Suppressor macrophage treated with lipopolysaccharide for 4 hours (primary cell): Measurements from ENCODE around the gene FAM209A.
"Not testable (repeated sequence)": the region's sequence is repeated elsewhere in the genome, so short reads cannot be mapped to it uniquely, and the experiment has no call there.

ENCODE experiments used
- DNase-seq: peaks from one replicate; pipeline ENCODE4 v3.0.0-alpha.2; 2020

FAM209A gene

DNA sequence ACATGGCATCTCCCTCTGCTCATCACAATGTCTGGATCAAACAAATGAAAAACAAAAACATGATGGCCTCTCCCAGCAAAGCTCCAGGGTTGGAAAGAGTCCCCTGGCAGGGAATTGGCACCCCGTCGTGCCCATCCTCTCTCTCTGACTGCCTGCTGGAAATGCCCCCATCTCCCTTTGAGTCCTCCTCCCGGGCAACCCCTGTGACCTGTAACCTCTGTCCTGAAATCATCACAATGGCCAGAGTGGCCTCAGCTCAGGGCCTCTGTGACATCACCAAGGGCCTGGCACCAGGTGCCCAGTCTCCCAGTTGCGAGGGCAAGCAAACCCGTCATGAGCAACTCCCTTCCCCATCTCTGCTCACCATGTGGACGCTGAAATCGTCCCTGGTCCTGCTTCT, at the start of gene FAM209A:
Gene FAM209A (plus strand): TSS at position 301 of the 400 bp plus-strand sequence. CDS start 65 bp downstream, at position 366.
- DNase-seq, result not testable (repeated sequence)

GRCh38 chr20:56483970-56484369, 40.6 kb upstream of the FAM209A start:
- peak; percentile 42 for DNase-seq

DNA sequence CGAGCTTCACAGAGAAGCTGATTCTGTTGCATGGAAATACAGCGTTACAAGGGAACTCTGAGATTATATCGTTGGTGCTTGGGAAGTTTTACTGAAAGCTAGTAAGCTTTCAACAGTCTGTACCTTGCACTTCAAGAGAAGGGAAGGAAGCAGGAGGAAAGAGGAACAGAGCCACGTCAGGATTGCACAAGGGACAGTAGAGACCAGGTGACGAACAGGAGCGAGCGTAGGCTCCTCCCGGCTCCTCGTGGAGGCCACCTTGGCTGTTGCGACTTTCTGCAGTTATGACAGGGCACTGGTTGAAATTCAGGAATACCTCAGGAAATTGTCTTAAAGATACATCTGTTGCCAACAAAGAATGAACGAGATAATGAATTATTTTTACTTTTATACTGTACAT, 37.3 kb upstream of the FAM209A start:
- DNase-seq, result no peak

GRCh38 chr20:56488566-56488965, 36.0 kb upstream of the FAM209A start:
- DNase-seq, result no peak

DNA sequence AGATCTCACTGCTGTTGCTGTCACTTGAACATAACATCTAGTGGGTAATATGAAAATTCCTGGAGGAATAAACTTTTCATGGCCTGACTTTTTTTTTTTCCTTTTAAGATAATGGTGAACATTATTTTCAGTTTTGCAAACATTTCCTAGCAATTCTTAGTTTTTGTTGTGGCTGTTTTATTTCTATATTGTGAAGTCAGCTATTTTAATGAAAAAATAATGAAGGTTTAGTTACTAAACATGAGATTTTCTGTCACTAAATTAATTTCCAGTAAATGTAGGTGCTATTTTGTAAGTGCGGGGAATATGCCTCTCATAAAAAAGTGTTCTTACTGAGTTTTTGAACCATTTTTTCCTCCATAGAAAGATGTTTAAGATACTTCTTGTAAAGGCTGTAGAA, 23.4 kb upstream of the FAM209A start:
- DNase-seq, result no peak

GRCh38 chr20:56503916-56504315, 20.6 kb upstream of the FAM209A start:
- DNase-seq, result no peak

GRCh38 chr20:56504373-56505005, 20.1 kb upstream of the FAM209A start:
- DNase-seq, result peak; percentile 15

GRCh38 chr20:56506103-56506502, 18.4 kb upstream of the FAM209A start:
- DNase-seq, result no peak

- DNase-seq, result no peak
These were observed 12.6 kb upstream of the FAM209A start for GRCh38 chr20:56511926-56512325.

- no peak for DNase-seq
These were observed 11.1 kb upstream of the FAM209A start for GRCh38 chr20:56513161-56514150.

DNA sequence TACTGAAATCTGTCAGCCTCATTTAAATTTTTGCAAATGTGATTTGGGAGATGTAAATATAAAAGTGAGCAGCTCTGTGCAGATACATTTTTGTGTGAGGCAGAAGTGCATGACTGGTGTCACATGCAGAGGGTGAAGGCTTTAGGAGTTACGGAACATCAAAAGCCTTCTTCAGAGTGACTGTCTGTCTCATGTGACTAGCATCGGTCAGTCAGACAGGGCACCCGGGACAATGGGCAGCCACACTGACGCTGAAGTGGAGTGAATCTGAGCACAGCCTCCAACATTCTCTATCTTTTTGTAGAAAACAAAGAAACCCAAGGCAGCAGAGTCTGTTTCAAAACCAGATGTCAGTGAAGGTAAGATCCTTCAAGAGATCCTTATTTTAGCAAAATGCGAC, 7.9 kb upstream of the FAM209A start:
- DNase-seq, result no peak

- no peak for DNase-seq
These were observed 7.3 kb upstream of the FAM209A start for GRCh38 chr20:56517211-56517610.

DNA sequence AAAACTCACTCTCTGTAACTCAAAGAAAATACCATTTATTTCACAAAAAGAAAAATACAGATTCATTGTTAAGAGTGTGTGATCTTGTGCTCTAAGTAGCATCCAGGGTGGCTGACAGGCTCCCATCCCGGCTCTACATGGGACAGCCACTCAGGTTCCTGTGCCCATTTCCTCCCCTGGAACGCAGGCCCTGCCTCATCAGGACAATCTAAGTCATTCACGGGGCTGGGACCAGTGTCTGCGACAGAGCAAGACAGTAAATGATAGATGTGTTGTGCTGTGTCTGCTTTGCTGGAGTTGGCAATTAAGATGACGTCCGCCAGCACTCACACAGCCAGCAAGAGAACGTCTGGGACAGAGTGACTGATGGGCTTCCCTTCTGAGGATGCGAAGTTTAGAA, 6.9 kb upstream of the FAM209A start:
- DNase-seq, result no peak

- DNase-seq, result no peak
These were observed 6.4 kb upstream of the FAM209A start for GRCh38 chr20:56518126-56518525.

GRCh38 chr20:56518721-56519398, 5.7 kb upstream of the FAM209A start:
- no peak for DNase-seq

- no peak for DNase-seq
These were observed 5.0 kb upstream of the FAM209A start for GRCh38 chr20:56519551-56519950.

DNA sequence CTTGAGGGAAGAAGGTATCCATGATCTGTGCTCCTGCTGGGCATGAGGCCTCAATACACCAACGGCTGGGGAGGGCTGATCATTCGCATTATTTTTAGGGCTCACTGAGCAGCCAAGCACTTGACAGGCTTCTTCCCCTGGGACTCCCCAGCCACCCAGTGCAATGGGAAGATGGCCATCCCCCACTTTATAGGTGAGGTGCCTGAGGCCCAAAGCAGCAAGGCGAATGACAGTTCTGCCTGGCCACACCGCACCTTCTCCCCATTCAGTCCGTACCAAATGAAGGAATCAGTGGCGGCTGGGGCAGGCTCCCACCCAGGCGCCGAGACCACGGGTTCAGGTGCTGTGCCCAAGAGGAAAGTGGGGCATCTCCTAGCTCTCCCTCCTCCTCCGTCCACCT, 4.4 kb upstream of the FAM209A start:
- DNase-seq, result no peak

GRCh38 chr20:56520746-56521354, 3.7 kb upstream of the FAM209A start:
- DNase-seq, result not testable (repeated sequence)

GRCh38 chr20:56522311-56522710, 2.2 kb upstream of the FAM209A start:
- DNase-seq, result no peak

GRCh38 chr20:56527521-56527920, 3.0 kb downstream of the FAM209A start:
- no peak for DNase-seq

DNA sequence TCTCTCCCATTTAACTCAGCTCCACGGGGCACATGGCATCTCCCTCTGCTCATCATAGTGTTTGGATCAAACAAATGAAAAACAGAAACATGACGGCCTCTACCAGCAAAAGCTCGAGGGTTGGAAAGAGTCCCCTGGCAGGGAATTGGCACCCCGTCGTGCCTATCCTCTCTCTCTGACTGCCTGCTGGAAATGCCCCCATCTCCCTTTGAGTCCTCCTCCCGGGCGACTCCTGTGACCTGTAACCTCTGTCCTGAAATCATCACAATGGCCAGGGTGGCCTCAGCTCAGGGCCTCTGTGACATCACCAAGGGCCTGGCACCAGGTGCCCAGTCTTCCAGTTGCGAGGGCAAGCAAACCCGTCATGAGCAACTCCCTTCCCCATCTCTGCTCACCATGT, 8.4 kb downstream of the FAM209A start, which contains the start of gene FAM209B:
Gene FAM209B (plus strand): TSS at position 301 of the 400 bp plus-strand sequence. CDS start 96 bp downstream, at position 397.
- not testable (repeated sequence) for DNase-seq

GRCh38 chr20:56537997-56538396, 13.5 kb downstream of the FAM209A start:
- DNase-seq, result no peak

DNA sequence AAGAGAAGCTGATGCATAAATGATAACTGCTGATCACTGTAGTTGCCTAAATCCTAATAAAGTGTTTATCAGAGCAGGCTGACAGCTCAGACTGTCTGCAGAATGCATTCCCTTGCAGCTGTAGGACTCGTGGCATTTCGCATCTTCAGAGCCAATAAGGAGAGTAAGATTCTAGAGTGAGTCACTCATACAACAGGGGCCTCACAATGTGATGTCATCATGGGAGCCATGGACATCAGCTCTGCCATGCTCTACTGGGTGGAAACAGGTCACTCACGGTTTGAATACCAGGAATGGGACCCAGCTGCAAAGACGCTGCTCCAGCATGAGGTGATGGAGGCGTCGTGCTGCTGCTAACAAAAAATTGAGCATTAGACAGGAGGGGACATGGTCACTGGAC, 15.9 kb downstream of the FAM209A start:
- no peak for DNase-seq
